CD14-positive monocyte (primary cell): Measurements from ENCODE around the gene DYNC1H1. TPM values are rescaled to one million over a fixed set of nuclear protein-coding genes. Genes with fewer than 3 reads are reported as not detected.

Source experiments
- DNase-seq, 3 donors: peaks; one replicate each; pipeline ENCODE4 v3.0.0-alpha.2; 2011 to 2022
- H2AFZ ChIP-seq: 2 replicates; pipeline ENCODE4 v1.6.0; 2012; ENCODE audit warnings: mild to moderate bottlenecking, low read depth, low read length, inconsistent platforms; ENCODE audit not compliant: insufficient read depth, poor library complexity, severe bottlenecking
- H3K27ac ChIP-seq, 2 donors: 1 replicate in 1 of 2; 2 replicates in 1 of 2; pipeline ENCODE4 v1.5.1; 2012 to 2013; ENCODE audit warnings: low read length in 2 of 2, control low read depth in 1 of 2, inconsistent platforms in 1 of 2, low read depth in 1 of 2, mild to moderate bottlenecking in 1 of 2
- H3K27me3 ChIP-seq, 2 donors: one replicate each; pipeline versions ENCODE4 v1.6.0 to v1.6.1; 2011 to 2013; ENCODE audit warnings: low read length in 2 of 2; ENCODE audit not compliant: control insufficient read depth in 2 of 2, insufficient read depth in 2 of 2
- H3K36me3 ChIP-seq, 2 donors: replicated peaks in 1 of 2; 1 replicate in 1 of 2; 2 replicates in 1 of 2; pipeline versions ENCODE4 v1.5.1 to v1.6.1; 2012 to 2013; ENCODE audit warnings: low read length in 2 of 2, control low read depth in 1 of 2, inconsistent platforms in 1 of 2, mild to moderate bottlenecking in 1 of 2; ENCODE audit not compliant: insufficient read depth in 2 of 2, control insufficient read depth in 1 of 2
- H3K4me1 ChIP-seq, 2 donors: 1 replicate in 1 of 2; 2 replicates in 1 of 2; pipeline versions ENCODE4 v1.5.1 to v1.6.1; 2012 to 2013; ENCODE audit warnings: low read length in 2 of 2, control low read depth in 1 of 2, inconsistent platforms in 1 of 2, mild to moderate bottlenecking in 1 of 2, moderate library complexity in 1 of 2; ENCODE audit not compliant: insufficient read depth in 2 of 2, control insufficient read depth in 1 of 2
- H3K4me2 ChIP-seq: replicated peaks from 2 replicates; pipeline ENCODE3; 2012; ENCODE audit warnings: low read length, moderate library complexity, mild to moderate bottlenecking; ENCODE audit not compliant: poor library complexity, severe bottlenecking; ENCODE audit errors: extremely low read depth
- H3K4me3 ChIP-seq, 3 experiments: fragments of 200-600 bp in 1 of 3; sonication (generic) in 1 of 3; replicated peaks in 1 of 3; 1 replicate in 2 of 3; 2 replicates in 1 of 3; pipeline ENCODE4 v1.5.1; 2011 to 2013; ENCODE audit warnings: low read length in 3 of 3, mild to moderate bottlenecking in 3 of 3, control low read depth in 2 of 3, low read depth in 2 of 3, inconsistent platforms in 1 of 3, moderate library complexity in 1 of 3
- H3K79me2 ChIP-seq: 2 replicates; pipeline ENCODE4 v1.6.0; 2012; ENCODE audit warnings: mild to moderate bottlenecking, control low read depth, inconsistent platforms, low read length, moderate library complexity; ENCODE audit not compliant: insufficient read depth
- H3K9ac ChIP-seq: 2 replicates; pipeline ENCODE4 v1.6.0; 2017; ENCODE audit warnings: low read length, mild to moderate bottlenecking; ENCODE audit not compliant: insufficient read depth, poor library complexity, severe bottlenecking
- H3K9me3 ChIP-seq, 2 donors: replicated peaks in 1 of 2; 1 replicate in 1 of 2; 2 replicates in 1 of 2; pipeline versions ENCODE4 v1.5.1 to v1.6.1; 2012 to 2013; ENCODE audit warnings: low read length in 2 of 2, control low read depth in 1 of 2; ENCODE audit not compliant: control insufficient read depth in 1 of 2, insufficient read depth in 1 of 2
- H4K20me1 ChIP-seq: 2 replicates; pipeline ENCODE4 v1.6.0; 2012; ENCODE audit warnings: mild to moderate bottlenecking, low read length, control low read depth, moderate library complexity; ENCODE audit not compliant: insufficient read depth
- H3K27ac Mint-ChIP-seq, 7 donors: one replicate each; pipeline ENCODE4 v1.8.0; 2020; ENCODE audit warnings: mild to moderate bottlenecking in 7 of 7, mixed read lengths in 7 of 7, moderate library complexity in 6 of 7, inconsistent platforms in 2 of 7
- H3K27me3 Mint-ChIP-seq, 3 donors: one replicate each; pipeline ENCODE4 v1.8.0; 2021 to 2022; ENCODE audit warnings: low read depth in 3 of 3, mild to moderate bottlenecking in 3 of 3, mixed read lengths in 3 of 3, moderate library complexity in 3 of 3, inconsistent platforms in 1 of 3
- H3K36me3 Mint-ChIP-seq, 2 donors: one replicate each; pipeline ENCODE4 v1.8.0; 2020; ENCODE audit warnings: mixed read lengths in 2 of 2, inconsistent platforms in 1 of 2, mild to moderate bottlenecking in 1 of 2
- H3K4me1 Mint-ChIP-seq: one replicate; pipeline ENCODE4 v1.8.0; 2020; ENCODE audit warnings: mild to moderate bottlenecking, mixed read lengths
- H3K4me3 Mint-ChIP-seq, 2 donors: one replicate each; pipeline ENCODE4 v1.8.0; 2020; ENCODE audit warnings: mild to moderate bottlenecking in 2 of 2, mixed read lengths in 2 of 2, moderate library complexity in 1 of 2
- H3K9me3 Mint-ChIP-seq, 7 donors: one replicate each; pipeline ENCODE4 v1.8.0; 2020 to 2022; ENCODE audit warnings: mixed read lengths in 7 of 7, mild to moderate bottlenecking in 6 of 7, moderate library complexity in 6 of 7, inconsistent platforms in 2 of 7
- WGBS: methylation state at CpG from one replicate; pipeline ENCODE4 v1.1.5; 2013; ENCODE audit warnings: missing lambda C conversion rate; ENCODE audit not compliant: insufficient coverage; 5-methylcytosine and 5-hydroxymethylcytosine counted together
- intact Hi-C, 2 donors: fragments of 100-400 bp; cut with micrococcal nuclease; formaldehyde crosslinking; loops; one replicate each; pipeline versions ENCODE4 v1.15.0 to v1.15.1; 2023
- polyA plus RNA-seq, 3 donors: library from polyadenylated mRNA; depleted of rRNA in 1 of 3; unstranded in 2 of 3; stranded (reverse) in 1 of 3; fragments of 300-500 nt in 2 of 3; fragments of >200 nt in 1 of 3; fragmentation: Illumina TruSeq in 2 of 3; gene quantifications; 1 replicate in 2 of 3; 2 replicates in 1 of 3; pipeline ENCODE4 v1.2.3, GENCODE V29; 2012 to 2021
- TF ChIP-seq, protein P1 (sequence below): fragments of 200-600 bp; IDR thresholded peaks from one replicate; pipeline ENCODE4 v1.8.0; 2022; ENCODE audit warnings: antibody characterized with exemption, mild to moderate bottlenecking

The DYNC1H1 gene
- polyA plus RNA-seq, 3 donors = 14.7 to 87.3 (median 23.6) TPM

DNA sequence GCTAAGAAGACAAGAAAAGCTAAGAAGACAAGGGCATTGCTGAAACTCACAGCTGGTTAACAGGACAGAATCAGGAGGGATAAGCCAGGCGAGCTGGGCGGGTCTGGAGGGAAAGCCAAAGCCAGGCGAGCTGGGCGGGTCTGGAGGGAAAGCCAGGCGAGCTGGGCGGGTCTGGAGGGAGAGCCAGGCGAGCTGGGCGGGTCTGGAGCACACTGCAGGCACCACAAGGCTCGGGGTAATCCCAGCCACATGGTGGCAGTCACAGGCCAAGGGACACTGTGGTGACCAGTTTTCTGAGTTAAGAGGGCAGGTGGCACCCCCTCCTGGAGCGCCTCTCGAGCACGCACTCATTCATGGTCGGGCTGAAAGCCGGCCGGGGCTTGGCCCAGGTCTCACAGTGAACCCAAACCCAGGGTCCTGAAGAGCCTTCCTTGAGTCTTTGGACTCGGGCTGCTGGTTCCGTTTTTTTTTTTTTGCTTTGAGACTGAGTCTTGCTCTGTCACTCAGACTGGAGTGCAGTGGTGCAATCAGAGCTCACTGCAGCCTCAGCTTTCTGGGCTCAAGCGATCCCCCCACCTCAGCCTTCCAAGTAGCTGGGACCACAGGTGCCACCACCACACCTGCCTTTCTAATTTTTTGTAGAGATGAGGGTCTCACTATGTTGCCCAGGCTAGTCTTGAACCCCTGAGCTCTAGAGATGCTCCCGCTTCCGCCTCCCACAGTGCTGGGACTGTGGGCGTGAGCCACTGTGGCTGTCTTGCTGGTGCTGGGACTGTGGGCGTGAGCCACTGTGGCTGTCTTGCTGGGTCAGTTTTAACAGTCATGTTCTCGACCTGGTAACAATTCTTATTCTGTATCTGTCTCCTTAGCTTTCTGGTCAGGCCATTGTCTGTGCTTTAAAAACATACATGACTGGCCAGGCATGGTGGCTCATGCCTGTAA lies 82.2 kb downstream of the DYNC1H1 start:
- Histone ChIP-seq H3K9me3 (no peaks in the 10 kb centered on the region), H2AFZ (no peak overlapping the region), H3K4me2 (no peak overlapping the region), H3K27ac (no peak overlapping the region), H3K4me3 (no peak overlapping the region), H3K4me1 (no peaks in the 10 kb centered on the region), H3K36me3 (peaks cover 83 to 98% of the 10 kb centered on the region in 2 donors), H3K27me3 (no peaks in the 10 kb centered on the region), H3K9ac (no peak overlapping the region), H4K20me1 (peaks cover 4% of the 10 kb centered on the region), H3K79me2 (no peaks in the 10 kb centered on the region)
- no peaks in the 10 kb centered on the region for H3K27me3 Mint-ChIP-seq
- 91% methylated on average over 22 of the region's 23 CpGs for WGBS
- TF ChIP-seq, protein P1, sequence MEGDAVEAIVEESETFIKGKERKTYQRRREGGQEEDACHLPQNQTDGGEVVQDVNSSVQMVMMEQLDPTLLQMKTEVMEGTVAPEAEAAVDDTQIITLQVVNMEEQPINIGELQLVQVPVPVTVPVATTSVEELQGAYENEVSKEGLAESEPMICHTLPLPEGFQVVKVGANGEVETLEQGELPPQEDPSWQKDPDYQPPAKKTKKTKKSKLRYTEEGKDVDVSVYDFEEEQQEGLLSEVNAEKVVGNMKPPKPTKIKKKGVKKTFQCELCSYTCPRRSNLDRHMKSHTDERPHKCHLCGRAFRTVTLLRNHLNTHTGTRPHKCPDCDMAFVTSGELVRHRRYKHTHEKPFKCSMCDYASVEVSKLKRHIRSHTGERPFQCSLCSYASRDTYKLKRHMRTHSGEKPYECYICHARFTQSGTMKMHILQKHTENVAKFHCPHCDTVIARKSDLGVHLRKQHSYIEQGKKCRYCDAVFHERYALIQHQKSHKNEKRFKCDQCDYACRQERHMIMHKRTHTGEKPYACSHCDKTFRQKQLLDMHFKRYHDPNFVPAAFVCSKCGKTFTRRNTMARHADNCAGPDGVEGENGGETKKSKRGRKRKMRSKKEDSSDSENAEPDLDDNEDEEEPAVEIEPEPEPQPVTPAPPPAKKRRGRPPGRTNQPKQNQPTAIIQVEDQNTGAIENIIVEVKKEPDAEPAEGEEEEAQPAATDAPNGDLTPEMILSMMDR = peak; percentile 15
- no peaks in the 10 kb centered on the region for H3K4me1 Mint-ChIP-seq
- no peak overlapping the region for H3K4me3 Mint-ChIP-seq
- H3K9me3 Mint-ChIP-seq = no peaks in the 10 kb centered on the region
- no peak for DNase-seq
- H3K27ac Mint-ChIP-seq = peak overlapping the region in 5 of 7 donors; percentile 20 to 38 (median 30)
- intact Hi-C loops = loop anchor here in 1 of 2 donors (10.0 kb wide), 1 partner anchor 48 kb away; no protein-coding TSS in a partner anchor
- peaks cover 78 to 99% of the 10 kb centered on the region in 2 donors for H3K36me3 Mint-ChIP-seq

- H3K79me2 ChIP-seq = no peaks in the 10 kb centered on the region
- H3K9me3 Mint-ChIP-seq = no peaks in the 10 kb centered on the region
- H3K36me3 ChIP-seq = peaks cover 79 to 98% of the 10 kb centered on the region in 2 donors
- no peak overlapping the region for H3K27ac ChIP-seq
- no peaks in the 10 kb centered on the region for H3K4me1 ChIP-seq
- intact Hi-C loops = loop anchor here in 1 of 2 donors (10.0 kb wide), 1 partner anchor 47 kb away; no protein-coding TSS in a partner anchor
- H3K27me3 Mint-ChIP-seq = peaks cover 0 to 1% (median 0%) of the 10 kb centered on the region in 3 donors
- WGBS = 98% methylated on average over 30 of the region's 33 CpGs
- no peaks in the 10 kb centered on the region for H3K4me1 Mint-ChIP-seq
- no peak overlapping the region for H3K4me3 ChIP-seq
- no peak overlapping the region for H2AFZ ChIP-seq
- H3K36me3 Mint-ChIP-seq = peaks cover 75 to 99% of the 10 kb centered on the region in 2 donors
- TF ChIP-seq, protein P1 = no peak
- no peaks in the 10 kb centered on the region for H3K9me3 ChIP-seq
- no peak overlapping the region for H3K4me3 Mint-ChIP-seq
- H3K27me3 ChIP-seq = no peaks in the 10 kb centered on the region
- no peak overlapping the region for H3K4me2 ChIP-seq
- no peak overlapping the region for H3K9ac ChIP-seq
- DNase-seq = no peak
- peaks cover 4% of the 10 kb centered on the region for H4K20me1 ChIP-seq
- no peak overlapping the region for H3K27ac Mint-ChIP-seq
These were observed 83.6 kb downstream of the DYNC1H1 start for GRCh38 chr14:102047808-102048540.
